Mesendoderm (in vitro differentiated cells): ENCODE measurements around the gene SMR3A.

Experiments used
- DNase-seq: peaks from one replicate; pipeline ENCODE4 v3.0.0; 2013
- H2AK5ac ChIP-seq: 2 replicates; pipeline ENCODE4 v1.6.1; 2013; ENCODE audit warnings: low read length, inconsistent platforms
- H2BK120ac ChIP-seq: 2 replicates; pipeline ENCODE4 v1.6.1; 2013; ENCODE audit warnings: low read depth, mild to moderate bottlenecking, low read length, moderate library complexity, mixed read lengths
- H2BK15ac ChIP-seq: replicated peaks from 2 replicates; pipeline ENCODE4 v1.6.1; 2013; ENCODE audit warnings: low read depth, mild to moderate bottlenecking, moderate library complexity
- H2BK5ac ChIP-seq: 2 replicates; pipeline ENCODE4 v1.6.1; 2013; ENCODE audit warnings: low read length, inconsistent platforms
- H3K18ac ChIP-seq: 2 replicates; pipeline ENCODE4 v1.6.1; 2013; ENCODE audit warnings: mild to moderate bottlenecking, low read length, mixed read lengths
- H3K23ac ChIP-seq: one replicate; pipeline ENCODE4 v1.6.1; 2013; ENCODE audit warnings: low read length
- H3K27ac ChIP-seq: 2 replicates; pipeline ENCODE4 v1.5.1; 2013; ENCODE audit warnings: low read depth, mild to moderate bottlenecking, inconsistent platforms, low read length, moderate library complexity
- H3K27me3 ChIP-seq: 2 replicates; pipeline ENCODE4 v1.6.1; 2013; ENCODE audit warnings: low read length, control low read depth, mild to moderate bottlenecking, inconsistent platforms; ENCODE audit not compliant: insufficient read depth, poor library complexity
- H3K36me3 ChIP-seq: 2 replicates; pipeline ENCODE4 v1.6.1; 2013; ENCODE audit warnings: low read length, inconsistent platforms; ENCODE audit not compliant: control insufficient read depth, insufficient read depth
- H3K4ac ChIP-seq: one replicate; pipeline ENCODE4 v1.6.1; 2013; ENCODE audit warnings: low read depth, mild to moderate bottlenecking, low read length, moderate library complexity
- H3K4me1 ChIP-seq: 2 replicates; pipeline ENCODE4 v1.6.1; 2013; ENCODE audit warnings: low read depth, low read length, inconsistent platforms; ENCODE audit not compliant: control insufficient read depth
- H3K4me2 ChIP-seq: 2 replicates; pipeline ENCODE4 v1.6.1; 2013; ENCODE audit warnings: low read length
- H3K4me3 ChIP-seq: 2 replicates; pipeline ENCODE4 v1.5.1; 2013; ENCODE audit warnings: mild to moderate bottlenecking, low read length
- H3K56ac ChIP-seq: one replicate; pipeline ENCODE4 v1.6.1; 2013; ENCODE audit warnings: low read length
- H3K79me1 ChIP-seq: 2 replicates; pipeline ENCODE4 v1.6.1; 2013; ENCODE audit warnings: low read length, inconsistent platforms
- H3K79me2 ChIP-seq: 2 replicates; pipeline ENCODE4 v1.6.1; 2013; ENCODE audit warnings: mild to moderate bottlenecking, low read length; ENCODE audit not compliant: control insufficient read depth, insufficient read depth
- H3K9ac ChIP-seq: 2 replicates; pipeline ENCODE4 v1.6.1; 2013; ENCODE audit warnings: low read length, inconsistent platforms
- H4K5ac ChIP-seq: one replicate; pipeline ENCODE4 v1.6.1; 2013; ENCODE audit warnings: low read length
- H4K8ac ChIP-seq: one replicate; pipeline ENCODE4 v1.6.1; 2013; ENCODE audit warnings: low read depth, mild to moderate bottlenecking, control low read depth, low read length, moderate library complexity
- WGBS: extraction: QIAGEN DNeasy Blood & Tissue Kit; methylation state at CpG from one replicate; pipeline ENCODE4 v1.1.7; 2013; ENCODE audit warnings: low lambda C conversion rate, missing lambda C conversion rate; ENCODE audit not compliant: insufficient coverage; ENCODE audit errors: extremely low coverage; 5-methylcytosine and 5-hydroxymethylcytosine counted together

The SMR3A gene

GRCh38 chr4:70399319-70399718 is 38.8 kb downstream of the SMR3A start:
- no peak for DNase-seq
- no peak overlapping the region for H2BK120ac ChIP-seq
- H4K5ac ChIP-seq = no peak overlapping the region
- no peak overlapping the region for H3K9ac ChIP-seq
- H2BK5ac ChIP-seq = no peak overlapping the region
- H3K27ac ChIP-seq = no peak overlapping the region
- H2AK5ac ChIP-seq = no peak overlapping the region
- no peak overlapping the region for H4K8ac ChIP-seq
- no CpG with 5 or more reads among the region's 1 CpG for WGBS
- H3K36me3 ChIP-seq = no peaks in the 10 kb centered on the region
- no peaks in the 10 kb centered on the region for H3K79me2 ChIP-seq
- no peak overlapping the region for H3K18ac ChIP-seq
- H2BK15ac ChIP-seq = no peak overlapping the region
- no peaks in the 10 kb centered on the region for H3K4me1 ChIP-seq
- H3K56ac ChIP-seq = no peak overlapping the region
- H3K4me3 ChIP-seq = no peak overlapping the region
- no peak overlapping the region for H3K23ac ChIP-seq
- H3K27me3 ChIP-seq = no peaks in the 10 kb centered on the region
- no peaks in the 10 kb centered on the region for H3K79me1 ChIP-seq
- no peak overlapping the region for H3K4me2 ChIP-seq
- no peak overlapping the region for H3K4ac ChIP-seq

GRCh38 chr4:70402762-70403161 is 42.2 kb downstream of the SMR3A start:
- Histone ChIP-seq H2AK5ac (no peak overlapping the region), H3K4me2 (no peak overlapping the region), H3K4ac (no peak overlapping the region), H4K5ac (no peak overlapping the region), H3K9ac (no peak overlapping the region), H3K79me2 (no peaks in the 10 kb centered on the region), H2BK5ac (no peak overlapping the region), H3K27me3 (no peaks in the 10 kb centered on the region), H3K56ac (no peak overlapping the region), H2BK15ac (no peak overlapping the region), H3K36me3 (no peaks in the 10 kb centered on the region), H3K4me1 (no peaks in the 10 kb centered on the region), H3K23ac (no peak overlapping the region), H2BK120ac (no peak overlapping the region), H3K18ac (no peak overlapping the region), H4K8ac (no peak overlapping the region), H3K79me1 (no peaks in the 10 kb centered on the region), H3K27ac (no peak overlapping the region), H3K4me3 (no peak overlapping the region)
- WGBS = no CpG with 5 or more reads among the region's 1 CpG
- DNase-seq = no peak

DNA sequence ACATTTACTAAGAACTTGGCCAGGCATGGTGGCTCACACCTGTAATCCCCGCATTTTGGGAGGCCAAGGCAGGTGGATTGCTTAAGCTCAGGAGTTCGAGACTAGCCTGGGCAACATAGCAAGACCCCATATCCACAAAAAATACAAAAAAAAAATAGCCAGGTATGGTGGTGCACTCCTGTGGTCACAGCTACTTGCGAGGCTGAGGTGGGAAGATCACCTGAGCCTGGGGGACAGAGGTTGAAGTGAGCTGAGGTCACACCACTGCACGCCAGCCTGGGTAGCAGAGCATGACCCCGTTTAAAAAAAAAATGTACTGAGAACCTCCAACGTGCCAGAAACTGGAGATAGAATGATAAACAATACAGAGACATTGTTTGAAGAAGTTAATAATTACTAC is 45.2 kb downstream of the SMR3A start:
- Histone ChIP-seq H2BK15ac (no peak overlapping the region), H3K27me3 (no peaks in the 10 kb centered on the region), H3K56ac (no peak overlapping the region), H3K79me2 (no peaks in the 10 kb centered on the region), H3K4me1 (no peaks in the 10 kb centered on the region), H3K23ac (no peak overlapping the region), H3K18ac (no peak overlapping the region), H4K8ac (no peak overlapping the region), H3K4me2 (no peak overlapping the region), H3K79me1 (no peaks in the 10 kb centered on the region), H3K9ac (no peak overlapping the region), H3K36me3 (no peaks in the 10 kb centered on the region), H2BK5ac (no peak overlapping the region), H3K27ac (no peak overlapping the region), H3K4me3 (no peak overlapping the region), H3K4ac (no peak overlapping the region), H4K5ac (no peak overlapping the region), H2AK5ac (no peak overlapping the region), H2BK120ac (no peak overlapping the region)
- WGBS = no CpG with 5 or more reads among the region's 6 CpGs
- DNase-seq = no peak
